NK-92 (cell line): ENCODE measurements around the gene RRP15.

Experiments
- DNase-seq: peaks from one replicate; lab custom pipeline; 2025; ENCODE audit not compliant: unreplicated experiment; lab: John Stamatoyannopoulos, UW

The RRP15 gene

GRCh38 chr1:218357893-218358232 lies 72.8 kb downstream of the RRP15 start:
- DNase-seq: no peak

GRCh38 chr1:218361298-218362065 lies 76.4 kb downstream of the RRP15 start:
- no peak for DNase-seq

- no peak for DNase-seq
Measured at GRCh38 chr1:218362418-218363076, 77.5 kb downstream of the RRP15 start.

DNA sequence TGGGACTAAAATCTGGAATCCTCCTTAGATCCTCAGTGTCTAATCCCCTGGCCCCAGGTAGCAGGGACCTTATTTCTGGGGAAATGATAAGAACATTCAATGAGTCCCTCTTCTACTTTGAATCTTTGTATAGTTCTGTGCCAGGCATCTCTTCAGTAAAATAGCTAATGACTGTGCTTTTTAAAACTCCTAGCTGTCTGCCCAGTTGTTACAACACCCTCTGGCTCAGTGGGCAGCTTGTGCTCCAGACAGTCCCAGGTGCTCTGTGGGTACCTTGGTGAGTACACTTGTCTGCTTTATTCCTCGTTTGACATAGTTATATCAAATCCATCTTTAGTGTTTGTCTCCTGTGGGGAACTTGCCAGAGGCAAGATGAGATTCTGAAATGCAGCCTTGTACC lies 78.0 kb downstream of the RRP15 start:
- no peak for DNase-seq

GRCh38 chr1:218364028-218364710 lies 79.1 kb downstream of the RRP15 start:
- DNase-seq: no peak

GRCh38 chr1:218365226-218365999 lies 80.3 kb downstream of the RRP15 start:
- no peak for DNase-seq

GRCh38 chr1:218366322-218367052 lies 81.4 kb downstream of the RRP15 start:
- no peak for DNase-seq

- no peak for DNase-seq
Measured at GRCh38 chr1:218367118-218367517, 82.0 kb downstream of the RRP15 start.

- DNase-seq: no peak
Measured at GRCh38 chr1:218368686-218369085, 83.6 kb downstream of the RRP15 start.

DNA sequence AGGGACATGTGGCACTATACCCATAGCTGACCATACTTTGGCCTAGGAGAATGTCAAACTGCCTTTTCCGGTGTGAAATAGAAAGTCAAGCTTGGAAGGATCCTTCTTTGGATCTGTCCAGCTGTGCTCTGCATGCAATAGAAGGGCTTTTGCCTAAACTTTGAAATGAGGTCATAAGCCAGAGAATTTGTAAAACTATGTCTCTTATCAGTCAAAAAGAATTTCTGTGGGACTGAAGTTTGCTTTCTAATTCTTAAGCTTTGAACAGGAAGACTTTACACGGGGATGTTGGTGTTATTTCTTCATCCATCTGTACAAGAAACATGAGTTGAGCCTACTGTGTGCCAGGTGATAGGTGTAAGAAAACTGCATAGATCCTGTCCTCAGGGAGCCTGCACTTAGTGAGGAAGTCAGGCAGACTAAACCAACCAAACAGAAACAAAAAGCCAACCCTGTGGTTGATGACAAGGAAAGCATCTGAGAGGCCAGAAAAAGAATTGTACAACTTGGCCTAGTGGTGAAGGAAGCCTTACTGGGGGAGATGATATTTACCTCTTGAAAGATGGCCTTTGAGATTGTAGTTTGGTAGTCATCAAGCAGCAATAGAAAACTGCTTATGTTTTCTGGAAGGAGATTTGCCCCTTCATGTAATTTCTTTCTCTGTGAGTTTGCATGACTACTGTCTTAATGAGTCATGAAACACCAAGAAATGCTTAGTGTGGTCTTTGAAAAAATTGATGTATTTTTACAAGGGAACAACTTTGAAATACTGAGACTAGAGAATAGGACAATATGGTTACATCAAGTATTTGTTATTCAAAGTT lies 84.8 kb downstream of the RRP15 start:
- DNase-seq: no peak

GRCh38 chr1:218371927-218372672 lies 87.0 kb downstream of the RRP15 start:
- no peak for DNase-seq

DNA sequence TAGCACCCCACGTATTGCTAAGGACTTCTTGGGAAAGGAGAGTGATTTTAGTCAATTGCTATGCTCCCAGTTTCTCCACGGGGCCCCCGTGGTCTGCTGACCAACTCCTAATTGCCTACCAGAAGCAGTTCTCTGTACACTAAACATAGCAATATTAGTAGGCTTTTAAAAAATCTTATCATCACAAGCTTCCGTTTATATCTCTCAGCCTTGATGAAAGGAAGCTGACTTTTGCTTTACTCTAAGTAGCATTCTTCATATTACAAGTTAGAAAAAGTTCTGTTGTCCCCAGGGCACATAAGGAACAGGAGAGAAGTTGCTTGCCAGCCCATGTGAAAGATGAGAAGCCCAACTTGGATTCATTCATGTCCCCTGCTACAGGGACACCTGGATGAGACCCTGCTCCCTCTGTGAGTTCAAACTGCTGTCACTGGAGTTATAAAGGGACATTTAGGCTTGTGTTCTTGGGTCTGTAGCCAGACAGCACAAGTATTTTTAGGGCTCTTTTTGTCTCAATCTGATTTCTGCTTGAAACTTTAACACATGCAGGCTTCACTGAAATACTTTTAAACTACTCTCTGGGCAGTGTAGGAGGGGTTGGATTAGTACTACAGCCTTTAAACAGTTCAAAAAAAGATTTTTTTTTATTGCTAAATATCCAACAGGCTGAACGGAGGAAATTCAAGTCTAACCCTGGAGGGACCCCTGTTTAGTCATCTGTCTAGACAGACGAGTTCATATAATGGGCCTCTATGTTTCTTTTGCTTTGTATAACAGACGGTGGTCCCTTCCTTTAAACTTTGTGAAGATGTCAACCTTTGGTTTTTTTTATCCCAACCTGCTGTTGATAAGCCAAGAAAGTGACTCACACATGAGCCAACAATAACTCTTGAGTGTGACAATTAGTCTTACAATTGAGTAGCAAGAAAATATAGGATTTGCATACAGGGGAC lies 89.6 kb downstream of the RRP15 start:
- no peak for DNase-seq

- DNase-seq: no peak
Measured at GRCh38 chr1:218376722-218377121, 91.6 kb downstream of the RRP15 start.

- no peak for DNase-seq
Measured at GRCh38 chr1:218377143-218377660, 92.1 kb downstream of the RRP15 start.

GRCh38 chr1:218380125-218380977 lies 95.3 kb downstream of the RRP15 start:
- no peak for DNase-seq

DNA sequence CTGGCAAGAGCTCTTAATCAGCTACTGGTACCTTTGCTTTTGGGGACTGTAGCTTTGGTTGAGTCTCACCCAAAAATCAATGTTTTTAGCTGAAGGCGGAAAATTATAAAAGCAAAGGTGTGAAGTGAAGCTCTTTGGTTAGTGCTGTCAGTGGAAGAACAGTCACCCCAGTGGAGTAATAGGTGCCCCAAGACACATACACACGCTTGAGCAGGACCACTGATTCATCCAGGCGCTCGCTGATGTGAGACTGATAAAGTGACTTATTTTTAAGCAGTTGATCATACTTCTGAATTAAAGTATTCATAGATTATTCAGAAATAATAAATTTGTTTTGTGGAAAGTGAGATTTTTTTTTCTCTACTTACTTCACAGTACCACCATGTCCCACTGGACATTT lies 97.2 kb downstream of the RRP15 start:
- no peak for DNase-seq

GRCh38 chr1:218383051-218383450 lies 98.0 kb downstream of the RRP15 start:
- DNase-seq: no peak
